ENCODE results near the gene ADGRA3. TPM values are rescaled to one million over a fixed set of nuclear protein-coding genes. Genes with fewer than 3 reads are reported as not detected.
A peak's percentile ranks its signal among the peaks of the same experiment; 100 is the strongest.

Gene ADGRA3
- total and polyA plus RNA-seq, 9 donors: 42.4 to 60.5 (median 49.0) TPM

- Histone ChIP-seq H3K27me3 (ENCODE audit: control insufficient read depth, insufficient read depth, low read length) (no peaks in the 10 kb centered on the region), H3K27ac (ENCODE audit: low read length) (peak overlapping the region; percentile 87), H3K9me3 (replicated peaks; ENCODE audit: control insufficient read depth, low read depth, low read length) (no peaks in the 10 kb centered on the region), H3K36me3 (ENCODE audit: control insufficient read depth, insufficient read depth, low read length) (no peaks in the 10 kb centered on the region), H3K4me1 (ENCODE audit: control insufficient read depth, insufficient read depth, low read length) (peaks cover 10% of the 10 kb centered on the region), H3K4me3 (ENCODE audit: low read length) (peak overlapping the region; percentile 62)
- no peak for DNase-seq
- no CpG with 5 or more reads among the region's 6 CpGs for WGBS (ENCODE audit: insufficient coverage)
These were observed 1.9 kb downstream of the ADGRA3 start for GRCh38 chr4:22514001-22514400.

GRCh38 chr4:22512306-22512705 lies 3.6 kb downstream of the ADGRA3 start:
- no peak overlapping the region for H3K4me3 ChIP-seq (ENCODE audit: low read length)
- H3K9me3 ChIP-seq (replicated peaks; ENCODE audit: control insufficient read depth, low read depth, low read length): no peaks in the 10 kb centered on the region
- H3K27ac ChIP-seq (ENCODE audit: low read length): no peak overlapping the region
- WGBS (ENCODE audit: insufficient coverage): 70% methylated on average over 2 of the region's 2 CpGs
- H3K27me3 ChIP-seq (ENCODE audit: control insufficient read depth, insufficient read depth, low read length): no peaks in the 10 kb centered on the region
- no peaks in the 10 kb centered on the region for H3K36me3 ChIP-seq (ENCODE audit: control insufficient read depth, insufficient read depth, low read length)
- DNase-seq: no peak
- peaks cover 17% of the 10 kb centered on the region for H3K4me1 ChIP-seq (ENCODE audit: control insufficient read depth, insufficient read depth, low read length)

GRCh38 chr4:22510750-22511149 lies 5.1 kb downstream of the ADGRA3 start:
- WGBS (ENCODE audit: insufficient coverage): no CpG with 5 or more reads among the region's 1 CpG
- Histone ChIP-seq H3K27me3 (ENCODE audit: control insufficient read depth, insufficient read depth, low read length) (no peaks in the 10 kb centered on the region), H3K9me3 (replicated peaks; ENCODE audit: control insufficient read depth, low read depth, low read length) (no peaks in the 10 kb centered on the region), H3K27ac (ENCODE audit: low read length) (no peak overlapping the region), H3K4me3 (ENCODE audit: low read length) (no peak overlapping the region), H3K4me1 (ENCODE audit: control insufficient read depth, insufficient read depth, low read length) (peaks cover 7% of the 10 kb centered on the region), H3K36me3 (ENCODE audit: control insufficient read depth, insufficient read depth, low read length) (no peaks in the 10 kb centered on the region)
- no peak for DNase-seq

- Histone ChIP-seq H3K4me1 (ENCODE audit: control insufficient read depth, insufficient read depth, low read length) (peaks cover 7% of the 10 kb centered on the region), H3K4me3 (ENCODE audit: low read length) (no peak overlapping the region), H3K9me3 (replicated peaks; ENCODE audit: control insufficient read depth, low read depth, low read length) (no peaks in the 10 kb centered on the region), H3K27ac (ENCODE audit: low read length) (no peak overlapping the region), H3K27me3 (ENCODE audit: control insufficient read depth, insufficient read depth, low read length) (no peaks in the 10 kb centered on the region), H3K36me3 (ENCODE audit: control insufficient read depth, insufficient read depth, low read length) (no peaks in the 10 kb centered on the region)
- DNase-seq: no peak
- WGBS (ENCODE audit: insufficient coverage): 51% methylated on average over 3 of the region's 3 CpGs
These were observed 7.5 kb downstream of the ADGRA3 start for GRCh38 chr4:22508376-22508775.

- H3K27ac ChIP-seq (ENCODE audit: low read length): no peak overlapping the region
- no peaks in the 10 kb centered on the region for H3K9me3 ChIP-seq (replicated peaks; ENCODE audit: control insufficient read depth, low read depth, low read length)
- no peak for DNase-seq
- no peaks in the 10 kb centered on the region for H3K36me3 ChIP-seq (ENCODE audit: control insufficient read depth, insufficient read depth, low read length)
- H3K4me3 ChIP-seq (ENCODE audit: low read length): no peak overlapping the region
- peaks cover 13% of the 10 kb centered on the region for H3K4me1 ChIP-seq (ENCODE audit: control insufficient read depth, insufficient read depth, low read length)
- no peaks in the 10 kb centered on the region for H3K27me3 ChIP-seq (ENCODE audit: control insufficient read depth, insufficient read depth, low read length)
- WGBS (ENCODE audit: insufficient coverage): 100% methylated on average over 1 of the region's 4 CpGs
These were observed 10.9 kb downstream of the ADGRA3 start for GRCh38 chr4:22504922-22505321.

- H3K4me3 ChIP-seq (ENCODE audit: low read length): no peak overlapping the region
- H3K27ac ChIP-seq (ENCODE audit: low read length): no peak overlapping the region
- no peaks in the 10 kb centered on the region for H3K36me3 ChIP-seq (ENCODE audit: control insufficient read depth, insufficient read depth, low read length)
- no peaks in the 10 kb centered on the region for H3K27me3 ChIP-seq (ENCODE audit: control insufficient read depth, insufficient read depth, low read length)
- H3K9me3 ChIP-seq (replicated peaks; ENCODE audit: control insufficient read depth, low read depth, low read length): no peaks in the 10 kb centered on the region
- WGBS (ENCODE audit: insufficient coverage): 75% methylated on average over 4 of the region's 5 CpGs
- H3K4me1 ChIP-seq (ENCODE audit: control insufficient read depth, insufficient read depth, low read length): peaks cover 13% of the 10 kb centered on the region
- no peak for DNase-seq
These were observed 11.4 kb downstream of the ADGRA3 start for GRCh38 chr4:22504447-22504846.

GRCh38 chr4:22502895-22503814 lies 12.7 kb downstream of the ADGRA3 start:
- H3K27ac ChIP-seq (ENCODE audit: low read length): no peak overlapping the region
- H3K9me3 ChIP-seq (replicated peaks; ENCODE audit: control insufficient read depth, low read depth, low read length): no peaks in the 10 kb centered on the region
- peaks cover 8% of the 10 kb centered on the region for H3K4me1 ChIP-seq (ENCODE audit: control insufficient read depth, insufficient read depth, low read length)
- DNase-seq: no peak
- WGBS (ENCODE audit: insufficient coverage): no CpG with 5 or more reads among the region's 3 CpGs
- H3K27me3 ChIP-seq (ENCODE audit: control insufficient read depth, insufficient read depth, low read length): no peaks in the 10 kb centered on the region
- H3K36me3 ChIP-seq (ENCODE audit: control insufficient read depth, insufficient read depth, low read length): no peaks in the 10 kb centered on the region
- no peak overlapping the region for H3K4me3 ChIP-seq (ENCODE audit: low read length)

- Histone ChIP-seq H3K4me3 (ENCODE audit: low read length) (no peak overlapping the region), H3K27ac (ENCODE audit: low read length) (no peak overlapping the region), H3K9me3 (replicated peaks; ENCODE audit: control insufficient read depth, low read depth, low read length) (no peaks in the 10 kb centered on the region), H3K27me3 (ENCODE audit: control insufficient read depth, insufficient read depth, low read length) (no peaks in the 10 kb centered on the region), H3K36me3 (ENCODE audit: control insufficient read depth, insufficient read depth, low read length) (no peaks in the 10 kb centered on the region), H3K4me1 (ENCODE audit: control insufficient read depth, insufficient read depth, low read length) (peaks cover 6% of the 10 kb centered on the region)
- DNase-seq: no peak
- whole genome bisulfite sequencing (ENCODE audit: insufficient coverage): no CpG with 5 or more reads among the region's 3 CpGs
These were observed 14.2 kb downstream of the ADGRA3 start for GRCh38 chr4:22501715-22502095.

- no peaks in the 10 kb centered on the region for H3K9me3 ChIP-seq (replicated peaks; ENCODE audit: control insufficient read depth, low read depth, low read length)
- H3K4me1 ChIP-seq (ENCODE audit: control insufficient read depth, insufficient read depth, low read length): peaks cover 6% of the 10 kb centered on the region
- no peak overlapping the region for H3K27ac ChIP-seq (ENCODE audit: low read length)
- no peak overlapping the region for H3K4me3 ChIP-seq (ENCODE audit: low read length)
- no peak for DNase-seq
- 83% methylated on average over 4 of the region's 6 CpGs for WGBS (ENCODE audit: insufficient coverage)
- H3K36me3 ChIP-seq (ENCODE audit: control insufficient read depth, insufficient read depth, low read length): no peaks in the 10 kb centered on the region
- no peaks in the 10 kb centered on the region for H3K27me3 ChIP-seq (ENCODE audit: control insufficient read depth, insufficient read depth, low read length)
These were observed 14.8 kb downstream of the ADGRA3 start for GRCh38 chr4:22500831-22501714.

- peaks cover under 1% of the 10 kb centered on the region for H3K9me3 ChIP-seq (replicated peaks; ENCODE audit: control insufficient read depth, low read depth, low read length)
- 40% methylated on average over 1 of the region's 8 CpGs for WGBS (ENCODE audit: insufficient coverage)
- DNase-seq: no peak
- H3K36me3 ChIP-seq (ENCODE audit: control insufficient read depth, insufficient read depth, low read length): no peaks in the 10 kb centered on the region
- H3K4me3 ChIP-seq (ENCODE audit: low read length): no peak overlapping the region
- no peaks in the 10 kb centered on the region for H3K27me3 ChIP-seq (ENCODE audit: control insufficient read depth, insufficient read depth, low read length)
- H3K4me1 ChIP-seq (ENCODE audit: control insufficient read depth, insufficient read depth, low read length): peaks cover 6% of the 10 kb centered on the region
- no peak overlapping the region for H3K27ac ChIP-seq (ENCODE audit: low read length)
These were observed 15.7 kb downstream of the ADGRA3 start for GRCh38 chr4:22500128-22500611.

Measured in muscle of leg (tissue), 11 donors.